T-helper 17 cell (primary cell): ENCODE data around the gene TTLL5. TPM values are rescaled to one million over a fixed set of nuclear protein-coding genes. Genes with fewer than 3 reads are reported as not detected.

Source experiments
- ATAC-seq: fragments of 150-1000 bp; cut with Tn5 transposase; 2 replicates; pipeline ENCODE4 v1.10.0; 2021; ENCODE audit warnings: mild to moderate bottlenecking, moderate library complexity
- DNase-seq, 3 donors: peaks; one replicate each; pipeline versions ENCODE4 v3.0.0 to v3.0.0-alpha.2; 2020 to 2021
- H3K9me3 ChIP-seq: one replicate; pipeline ENCODE4 v1.7.0; 2013; ENCODE audit warnings: low read length, mild to moderate bottlenecking; ENCODE audit not compliant: control insufficient read depth, poor library complexity, severe bottlenecking
- H3K27ac Mint-ChIP-seq: one replicate; pipeline ENCODE4 v1.8.0; 2022; ENCODE audit warnings: mild to moderate bottlenecking, moderate library complexity, mixed read lengths
- H3K27me3 Mint-ChIP-seq: one replicate; pipeline ENCODE4 v1.8.0; 2022; ENCODE audit warnings: mixed read lengths
- H3K36me3 Mint-ChIP-seq: one replicate; pipeline ENCODE4 v1.8.0; 2022; ENCODE audit warnings: low read depth, mixed read lengths
- H3K4me1 Mint-ChIP-seq: one replicate; pipeline ENCODE4 v1.8.0; 2022; ENCODE audit warnings: mild to moderate bottlenecking, mixed read lengths
- H3K4me3 Mint-ChIP-seq: one replicate; pipeline ENCODE4 v1.8.0; 2022; ENCODE audit warnings: mild to moderate bottlenecking, moderate library complexity, mixed read lengths
- total RNA-seq, 4 donors: library from RNA in 2 of 4; stranded (reverse) in 2 of 4; gene quantifications; one replicate each; pipeline ENCODE4 v1.2.3 and lab custom pipeline; 2022 to 2026

TTLL5 gene
- total RNA-seq, 2 donors from 2014 or later = 26.0 to 31.9 TPM

DNA sequence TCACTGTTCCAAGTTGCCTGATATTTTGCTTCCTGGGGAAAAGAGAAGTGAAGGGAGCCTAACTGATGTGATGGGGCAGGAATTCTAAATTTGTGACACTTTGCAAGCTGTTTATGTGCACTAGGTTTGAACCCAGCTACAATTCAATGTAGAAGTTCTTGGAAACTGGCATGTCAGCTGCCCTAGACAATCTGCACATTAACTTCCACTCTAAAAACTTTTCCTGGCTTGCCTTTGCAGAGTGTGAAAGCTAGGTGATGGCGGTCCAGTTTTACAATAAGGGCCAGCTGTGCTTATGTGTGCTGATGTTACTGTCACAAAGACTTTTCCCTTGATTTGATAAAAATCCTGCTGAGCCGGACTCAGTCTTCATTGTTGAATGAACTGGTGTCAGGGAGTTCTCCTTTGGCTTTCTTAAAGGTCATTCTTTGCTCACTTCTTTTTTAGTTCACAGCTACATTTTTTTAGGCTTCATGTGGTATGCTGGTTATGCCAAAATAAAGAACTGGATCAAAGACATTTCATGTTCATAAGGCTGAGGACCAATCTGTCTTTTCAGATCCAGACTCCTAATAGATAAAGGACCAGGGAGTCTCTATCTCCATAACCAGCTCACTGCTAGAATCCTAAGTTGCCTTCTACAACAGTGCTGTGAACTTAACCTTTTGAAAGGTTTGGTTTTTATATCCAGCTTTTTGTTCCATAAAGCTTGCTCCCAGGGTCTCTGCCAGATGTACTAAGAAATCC is 187.3 kb downstream of the TTLL5 start:
- DNase-seq (no peak), ATAC-seq (no peak)
- H3K27ac Mint-ChIP-seq = no peak overlapping the region
- H3K4me3 Mint-ChIP-seq = no peak overlapping the region
- H3K4me1 Mint-ChIP-seq = peaks cover 3% of the 10 kb centered on the region
- H3K9me3 ChIP-seq = no peaks in the 10 kb centered on the region
- H3K27me3 Mint-ChIP-seq = no peaks in the 10 kb centered on the region
- H3K36me3 Mint-ChIP-seq = peaks cover 2% of the 10 kb centered on the region

DNA sequence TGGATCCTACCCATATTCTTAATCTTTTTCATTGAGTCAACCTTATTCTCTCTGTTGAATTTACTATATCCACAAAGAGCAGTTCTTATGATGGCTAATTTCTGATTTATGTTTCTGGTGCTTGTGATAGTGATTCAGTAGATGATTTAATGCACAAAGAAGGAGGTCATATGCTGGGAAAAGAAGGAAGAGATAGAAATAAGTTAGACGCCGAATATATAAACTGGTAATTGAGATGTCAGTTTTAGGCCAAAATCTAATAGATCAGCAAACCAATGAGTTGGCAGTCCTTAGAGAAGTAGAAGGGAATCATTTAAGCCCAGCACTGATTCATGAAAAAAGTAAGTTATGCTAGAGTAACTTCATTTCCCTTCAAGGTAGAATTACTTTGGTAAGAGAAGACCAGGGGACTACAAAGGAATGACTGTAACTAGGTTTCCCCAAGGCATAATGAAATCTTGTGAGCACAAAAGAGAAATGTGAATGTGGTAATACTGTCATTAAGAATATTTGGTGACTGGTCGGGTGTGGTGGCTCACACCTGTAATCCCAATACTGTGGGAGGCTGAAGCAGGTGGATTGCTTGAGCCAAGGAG is 188.4 kb downstream of the TTLL5 start:
- H3K4me1 Mint-ChIP-seq = peaks cover 3% of the 10 kb centered on the region
- no peak overlapping the region for H3K27ac Mint-ChIP-seq
- H3K36me3 Mint-ChIP-seq = peaks cover 4% of the 10 kb centered on the region
- ATAC-seq (no peak), DNase-seq (no peak)
- no peaks in the 10 kb centered on the region for H3K9me3 ChIP-seq
- H3K4me3 Mint-ChIP-seq = peak overlapping the region; percentile 19
- no peaks in the 10 kb centered on the region for H3K27me3 Mint-ChIP-seq

DNA sequence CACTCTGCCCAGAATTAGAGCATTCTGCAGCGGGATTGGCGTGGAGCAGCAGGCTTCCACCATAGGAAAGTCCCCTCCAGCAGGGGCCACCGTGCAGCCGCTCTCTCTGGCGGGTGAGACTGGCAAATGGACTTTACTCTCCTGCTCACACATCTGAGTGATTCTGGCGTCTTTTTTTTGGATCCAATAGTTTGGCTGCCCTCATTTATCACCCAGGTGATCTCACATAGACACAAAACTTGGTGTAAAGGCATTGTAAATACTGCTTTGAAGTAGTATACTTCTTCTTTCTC is 190.5 kb downstream of the TTLL5 start:
- Mint-ChIP-seq H3K36me3 (peaks cover 4% of the 10 kb centered on the region), H3K27me3 (no peaks in the 10 kb centered on the region), H3K4me3 (no peak overlapping the region), H3K4me1 (peaks cover 3% of the 10 kb centered on the region), H3K27ac (no peak overlapping the region)
- ATAC-seq = no peak
- H3K9me3 ChIP-seq = no peaks in the 10 kb centered on the region
- DNase-seq = no peak

DNA sequence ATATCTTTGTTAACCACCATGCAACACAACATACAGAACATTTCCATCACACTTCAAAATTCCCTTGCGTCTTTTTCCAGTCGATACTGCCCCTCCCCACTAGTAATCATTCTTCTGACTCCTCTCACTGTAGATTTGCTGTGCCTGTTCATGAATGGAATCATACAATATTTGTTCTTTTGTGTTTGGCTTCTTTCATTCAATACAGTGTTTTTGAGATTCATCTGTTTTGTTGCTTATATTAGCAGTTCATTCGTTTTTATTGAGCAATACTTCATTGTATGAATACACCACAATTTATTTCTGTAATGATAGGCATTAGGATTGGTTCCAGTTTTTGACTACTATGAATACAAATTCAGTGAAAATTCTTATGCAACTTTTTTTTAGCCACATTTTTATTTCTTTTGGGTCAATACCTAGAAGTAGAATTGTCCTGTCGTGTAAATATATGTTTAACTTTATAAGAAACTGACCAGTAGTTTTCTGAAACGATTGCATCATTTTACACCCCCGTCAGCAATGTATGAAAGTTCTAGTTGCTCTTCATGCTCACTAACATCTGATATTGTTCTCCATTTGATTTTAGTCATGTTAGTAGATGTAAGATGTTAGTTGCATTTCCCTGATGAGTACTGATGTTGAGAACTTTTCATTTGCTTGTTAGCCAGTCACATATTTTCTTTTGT is 193.2 kb downstream of the TTLL5 start:
- no peaks in the 10 kb centered on the region for H3K27me3 Mint-ChIP-seq
- H3K36me3 Mint-ChIP-seq = peaks cover 3% of the 10 kb centered on the region
- H3K4me1 Mint-ChIP-seq = peaks cover 1% of the 10 kb centered on the region
- ATAC-seq = no peak
- DNase-seq = no peak
- H3K4me3 Mint-ChIP-seq = no peak overlapping the region
- no peak overlapping the region for H3K27ac Mint-ChIP-seq
- no peaks in the 10 kb centered on the region for H3K9me3 ChIP-seq

DNA sequence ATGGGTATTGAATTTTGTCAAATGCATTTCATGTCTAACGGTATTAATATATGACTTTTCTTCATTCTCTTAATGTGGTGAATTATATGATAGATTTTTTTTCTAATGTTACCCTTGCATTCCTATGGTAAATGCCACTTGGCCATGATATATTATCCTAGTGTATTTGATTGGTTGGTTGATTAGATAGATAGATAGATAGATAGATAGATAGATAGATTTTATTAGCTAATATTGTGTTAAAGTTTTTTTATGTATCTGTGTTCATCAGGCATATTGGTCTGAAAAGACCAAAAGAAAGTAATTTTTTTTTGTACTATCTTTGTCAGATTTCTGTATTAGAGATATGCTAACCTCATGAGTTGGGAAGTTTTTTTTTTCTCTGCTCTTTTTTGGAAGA is 196.2 kb downstream of the TTLL5 start:
- H3K27me3 Mint-ChIP-seq = no peaks in the 10 kb centered on the region
- DNase-seq (no peak), ATAC-seq (no peak)
- no peaks in the 10 kb centered on the region for H3K4me1 Mint-ChIP-seq
- no peak overlapping the region for H3K4me3 Mint-ChIP-seq
- peaks cover 5% of the 10 kb centered on the region for H3K36me3 Mint-ChIP-seq
- no peaks in the 10 kb centered on the region for H3K9me3 ChIP-seq
- H3K27ac Mint-ChIP-seq = no peak overlapping the region

- DNase-seq = no peak
- Mint-ChIP-seq H3K27me3 (no peaks in the 10 kb centered on the region), H3K4me1 (no peaks in the 10 kb centered on the region), H3K36me3 (peaks cover 5% of the 10 kb centered on the region), H3K4me3 (no peak overlapping the region), H3K27ac (no peak overlapping the region)
- no peak for ATAC-seq
- H3K9me3 ChIP-seq = no peaks in the 10 kb centered on the region
These were observed 197.3 kb downstream of the TTLL5 start for GRCh38 chr14:75858362-75858761.

GRCh38 chr14:75859746-75860145 is 198.7 kb downstream of the TTLL5 start:
- ATAC-seq (no peak), DNase-seq (no peak)
- no peaks in the 10 kb centered on the region for H3K9me3 ChIP-seq
- no peak overlapping the region for H3K4me3 Mint-ChIP-seq
- no peaks in the 10 kb centered on the region for H3K27me3 Mint-ChIP-seq
- no peaks in the 10 kb centered on the region for H3K4me1 Mint-ChIP-seq
- peaks cover 2% of the 10 kb centered on the region for H3K36me3 Mint-ChIP-seq
- H3K27ac Mint-ChIP-seq = no peak overlapping the region

DNA sequence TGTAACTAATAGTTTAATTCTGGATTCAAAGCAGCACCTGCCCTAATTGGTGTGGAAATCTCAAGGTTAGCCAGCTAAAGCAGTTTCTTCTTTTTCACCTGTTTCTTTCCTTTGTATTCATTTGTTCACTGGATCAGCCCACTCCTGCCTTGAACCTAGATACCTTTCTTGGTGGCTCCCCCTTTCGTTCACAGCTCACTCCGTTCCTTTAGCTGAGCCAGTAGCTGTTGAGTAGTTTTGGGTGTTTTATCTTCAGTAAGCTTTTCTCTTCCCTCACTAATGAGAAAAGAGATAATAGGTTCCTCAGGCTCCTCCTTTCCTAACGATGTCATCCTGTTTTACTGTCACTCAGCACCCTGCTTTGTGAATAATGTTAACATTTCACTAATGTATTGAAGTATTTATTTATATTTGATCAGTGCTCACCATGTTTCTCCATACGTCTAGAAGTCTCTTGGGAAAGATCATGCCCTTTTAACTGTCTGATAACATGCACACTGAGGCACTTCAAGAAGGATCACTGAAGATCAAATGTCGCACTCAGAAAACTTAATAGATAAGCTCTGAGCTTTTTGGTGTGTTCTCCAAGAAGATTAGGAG is 199.6 kb downstream of the TTLL5 start:
- H3K9me3 ChIP-seq = no peaks in the 10 kb centered on the region
- Mint-ChIP-seq H3K4me1 (no peaks in the 10 kb centered on the region), H3K27me3 (no peaks in the 10 kb centered on the region), H3K4me3 (no peak overlapping the region), H3K36me3 (peaks cover 2% of the 10 kb centered on the region), H3K27ac (no peak overlapping the region)
- DNase-seq (no peak), ATAC-seq (no peak)

DNA sequence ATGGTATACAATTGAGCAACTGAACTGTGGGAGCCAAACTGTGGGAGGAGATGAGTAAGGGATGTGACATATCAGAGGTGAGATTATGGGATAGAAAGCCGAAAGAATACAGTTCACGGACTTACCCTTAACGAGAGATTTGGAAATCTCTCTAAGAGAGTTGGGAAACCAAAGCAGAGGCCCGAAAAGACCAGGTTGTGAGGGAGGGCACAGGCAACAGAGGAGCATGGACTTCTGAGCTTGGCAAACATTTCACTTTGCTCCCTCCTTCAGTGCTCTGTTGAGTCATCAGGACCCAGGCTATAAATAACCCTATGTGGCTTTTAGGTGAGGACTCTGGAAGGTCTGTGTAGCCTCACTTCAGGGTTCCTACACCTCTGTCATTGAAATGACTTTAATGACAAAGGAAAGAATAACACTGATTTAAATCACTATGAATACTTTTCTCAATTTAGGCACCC is 200.1 kb downstream of the TTLL5 start:
- no peak for ATAC-seq
- H3K27me3 Mint-ChIP-seq = no peaks in the 10 kb centered on the region

DNA sequence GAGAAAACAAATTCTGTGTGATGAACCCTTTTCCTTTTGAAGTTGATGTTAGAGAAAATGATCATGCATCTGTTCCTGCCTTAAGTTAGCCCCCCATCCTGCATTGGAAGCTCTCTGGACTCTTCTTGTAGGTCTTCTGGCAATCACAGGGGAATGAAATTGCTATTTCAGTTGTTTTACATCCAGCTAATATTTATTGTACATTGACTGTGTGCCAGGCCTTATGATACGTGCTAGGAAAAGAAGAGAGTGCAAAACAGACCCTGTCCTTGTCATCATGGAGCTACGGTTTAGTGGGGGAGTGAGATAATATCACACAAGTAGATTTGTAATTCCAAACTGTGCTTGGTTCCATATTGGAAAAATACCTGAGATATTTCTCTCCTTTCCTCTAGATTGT is 202.2 kb downstream of the TTLL5 start:
- Mint-ChIP-seq H3K4me1 (no peaks in the 10 kb centered on the region), H3K27ac (no peak overlapping the region), H3K4me3 (no peak overlapping the region), H3K36me3 (peaks cover 2% of the 10 kb centered on the region), H3K27me3 (no peaks in the 10 kb centered on the region)
- DNase-seq (no peak), ATAC-seq (no peak)
- no peaks in the 10 kb centered on the region for H3K9me3 ChIP-seq

More for the DNA sequence above, 200.1 kb downstream of the TTLL5 start:
- no peaks in the 10 kb centered on the region for H3K4me1 Mint-ChIP-seq
- no peak for DNase-seq
- H3K36me3 Mint-ChIP-seq = peaks cover 2% of the 10 kb centered on the region
- H3K27ac Mint-ChIP-seq = no peak overlapping the region
- no peaks in the 10 kb centered on the region for H3K9me3 ChIP-seq
- no peak overlapping the region for H3K4me3 Mint-ChIP-seq

- H3K27ac Mint-ChIP-seq = no peak overlapping the region
- peaks cover 2% of the 10 kb centered on the region for H3K36me3 Mint-ChIP-seq
- ATAC-seq (no peak), DNase-seq (no peak)
- H3K4me3 Mint-ChIP-seq = no peak overlapping the region
- no peaks in the 10 kb centered on the region for H3K27me3 Mint-ChIP-seq
- H3K4me1 Mint-ChIP-seq = no peaks in the 10 kb centered on the region
- no peaks in the 10 kb centered on the region for H3K9me3 ChIP-seq
These were observed 203.3 kb downstream of the TTLL5 start for GRCh38 chr14:75864352-75864751.

DNA sequence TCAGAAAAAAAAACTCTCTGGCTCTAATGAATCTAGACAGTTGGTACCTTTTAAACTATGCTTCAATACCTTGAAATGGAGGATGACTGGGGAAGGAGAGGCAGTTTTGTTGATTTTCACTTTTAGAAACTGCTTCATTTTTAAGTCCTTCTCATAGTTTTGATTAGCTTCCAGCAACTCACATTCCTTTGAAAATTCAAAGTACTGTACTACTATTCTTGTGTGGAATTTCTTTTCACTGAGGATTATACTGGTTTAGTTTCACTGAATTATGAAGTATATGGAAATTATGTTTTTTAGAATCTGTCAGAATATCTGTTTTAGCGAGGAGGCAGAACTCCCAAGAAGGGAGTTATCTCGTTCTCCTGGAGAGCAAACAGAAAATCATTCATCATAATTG is 204.5 kb downstream of the TTLL5 start:
- H3K4me1 Mint-ChIP-seq = no peaks in the 10 kb centered on the region
- H3K9me3 ChIP-seq = no peaks in the 10 kb centered on the region
- ATAC-seq = no peak
- H3K27me3 Mint-ChIP-seq = no peaks in the 10 kb centered on the region
- DNase-seq = no peak
- H3K4me3 Mint-ChIP-seq = no peak overlapping the region
- H3K36me3 Mint-ChIP-seq = peaks cover 2% of the 10 kb centered on the region
- H3K27ac Mint-ChIP-seq = no peak overlapping the region

GRCh38 chr14:75866970-75867369 is 205.9 kb downstream of the TTLL5 start:
- no peaks in the 10 kb centered on the region for H3K9me3 ChIP-seq
- H3K4me1 Mint-ChIP-seq = peaks cover 2% of the 10 kb centered on the region
- no peak for ATAC-seq
- H3K27ac Mint-ChIP-seq = no peak overlapping the region
- H3K4me3 Mint-ChIP-seq = no peak overlapping the region
- no peak for DNase-seq
- no peaks in the 10 kb centered on the region for H3K36me3 Mint-ChIP-seq
- no peaks in the 10 kb centered on the region for H3K27me3 Mint-ChIP-seq
